Kasumi-1 (cell line): ENCODE measurements around the gene HADHA.
"Not testable (repeated sequence)": the region's sequence is repeated elsewhere in the genome, so short reads cannot be mapped to it uniquely, and the experiment has no call there.

Experiments
- DNase-seq, 2 experiments: peaks; one replicate each; lab custom pipeline; 2025; lab: John Stamatoyannopoulos, UW

The HADHA gene

GRCh38 chr2:26244309-26245230 is at the start of gene HADHA, which contains the start of gene HADHB:
Gene HADHA (minus strand): TSS chr2:26244632. CDS start chr2:26244596, 36 bp downstream.
Gene HADHB (plus strand): TSS chr2:26244939. CDS start chr2:26254255, 9,316 bp downstream.
- DNase-seq, result peak; percentile 89 to 94

- no peak for DNase-seq
Observed at GRCh38 chr2:26292646-26293045, 48.2 kb upstream of the HADHA start.

- no peak for DNase-seq
Observed at GRCh38 chr2:26290001-26290400, 45.6 kb upstream of the HADHA start.

- DNase-seq, result no peak
Observed at GRCh38 chr2:26285931-26286330, 41.5 kb upstream of the HADHA start.

GRCh38 chr2:26284132-26284531 is 39.7 kb upstream of the HADHA start:
- DNase-seq, result no peak

- DNase-seq, result no peak
Observed at GRCh38 chr2:26283606-26284005, 39.2 kb upstream of the HADHA start.

- DNase-seq, result no peak
Observed at GRCh38 chr2:26281226-26281625, 36.8 kb upstream of the HADHA start.

GRCh38 chr2:26279886-26280285 is 35.5 kb upstream of the HADHA start:
- no peak for DNase-seq

- DNase-seq, result no peak
Observed at GRCh38 chr2:26276484-26277227, 32.2 kb upstream of the HADHA start.

- no peak for DNase-seq
Observed at GRCh38 chr2:26274058-26274613, 29.7 kb upstream of the HADHA start.

- no peak for DNase-seq
Observed at GRCh38 chr2:26273501-26273900, 29.1 kb upstream of the HADHA start.

- DNase-seq, result no peak
Observed at GRCh38 chr2:26270373-26270772, 25.9 kb upstream of the HADHA start.

- no peak for DNase-seq
Observed at GRCh38 chr2:26269571-26270158, 25.2 kb upstream of the HADHA start.

GRCh38 chr2:26268670-26269385 is 24.4 kb upstream of the HADHA start:
- DNase-seq, result not testable (repeated sequence)

GRCh38 chr2:26268213-26268612 is 23.8 kb upstream of the HADHA start:
- no peak for DNase-seq

- not testable (repeated sequence) for DNase-seq
Observed at GRCh38 chr2:26258836-26259235, 14.4 kb upstream of the HADHA start.

- DNase-seq, result peak; percentile 20 to 40
Observed at GRCh38 chr2:26255759-26256384, 11.4 kb upstream of the HADHA start.

- DNase-seq, result no peak
Observed at GRCh38 chr2:26251893-26252292, 7.5 kb upstream of the HADHA start.

GRCh38 chr2:26249625-26250024 is 5.2 kb upstream of the HADHA start:
- DNase-seq, result no peak

- DNase-seq, result peak; percentile 20 to 33
Observed at GRCh38 chr2:26246818-26247217, 2.4 kb upstream of the HADHA start.

- peak; percentile 22 to 31 for DNase-seq
Observed at GRCh38 chr2:26245810-26246209, 1.4 kb upstream of the HADHA start.
